Body of pancreas (tissue), 4 donors: ENCODE data around the gene C22orf42. TPM values are rescaled to one million over a fixed set of nuclear protein-coding genes. Genes with fewer than 3 reads are reported as not detected.

Experiments
- ATAC-seq: fragments of 150-250 bp; one replicate; pipeline ENCODE4 v1.9.1; 2016
- DNase-seq, 4 donors: peaks; one replicate each; pipeline ENCODE4 v3.0.0-alpha.2; 2019
- H3K27ac ChIP-seq, 4 donors: fragments of 200-600 bp; sonication (generic); 1 replicate in 3 of 4; 2 replicates in 1 of 4; pipeline versions ENCODE4 v1.5.1 to v1.6.1; 2016 to 2019; ENCODE audit warnings: mild to moderate bottlenecking in 1 of 4, mixed read lengths in 1 of 4, moderate library complexity in 1 of 4
- H3K27me3 ChIP-seq, 2 donors: fragments of 200-600 bp; sonication (generic); one replicate each; pipeline ENCODE4 v1.6.0; 2016; ENCODE audit warnings: mild to moderate bottlenecking in 1 of 2
- H3K36me3 ChIP-seq, 2 donors: fragments of 200-600 bp; sonication (generic); replicated peaks in 1 of 2; 2 replicates each; pipeline ENCODE4 v1.5.1; 2016; ENCODE audit warnings: low read depth in 2 of 2; ENCODE audit not compliant: insufficient read depth in 1 of 2
- H3K4me1 ChIP-seq: fragments of 200-600 bp; sonication (generic); one replicate; pipeline ENCODE4 v1.6.0; 2016
- H3K4me3 ChIP-seq, 2 donors: fragments of 200-600 bp; sonication (generic); 1 replicate in 1 of 2; 2 replicates in 1 of 2; pipeline ENCODE4 v1.5.1; 2016 to 2019
- H3K9me3 ChIP-seq, 3 donors: fragments of 200-600 bp; sonication (generic); 1 replicate in 2 of 3; 2 replicates in 1 of 3; pipeline ENCODE4 v1.5.1; 2016
- POLR2A ChIP-seq, 3 donors: fragments of 450-650 bp; IDR thresholded peaks; one replicate each; pipeline ENCODE4 v1.6.1; 2016; ENCODE audit warnings: antibody characterized with exemption in 3 of 3, mild to moderate bottlenecking in 2 of 3
- WGBS, 2 donors: methylation state at CpG; one replicate each; pipeline ENCODE4 v1.1.5; 2017; 5-methylcytosine and 5-hydroxymethylcytosine counted together
- intact Hi-C: fragments of 100-400 bp; cut with DNase I; formaldehyde crosslinking; loops from one replicate; pipeline ENCODE4 v1.15.1; 2023
- total RNA-seq, 2 donors: library from RNA; depleted of rRNA; stranded (reverse); fragments of >200 nt; gene quantifications; one replicate each; pipeline ENCODE4 v1.1.0, GENCODE V29; 2016
- TF ChIP-seq, protein P1 (sequence below), 7 experiments: fragments of 450-650 bp in 4 of 7; fragments of 200-600 bp in 3 of 7; sonication (generic) in 3 of 7; IDR thresholded peaks; one replicate each; pipeline ENCODE4 v1.5.1; 2016 to 2019; ENCODE audit warnings: antibody characterized with exemption in 7 of 7

Gene C22orf42
- total RNA-seq, 2 donors from 2014 or later: 1.6 to 4.0 TPM

GRCh38 chr22:32122899-32123298 is 36.2 kb downstream of the C22orf42 start:
- no peaks in the 10 kb centered on the region for H3K27me3 ChIP-seq
- ATAC-seq: no peak
- H3K27ac ChIP-seq: no peak overlapping the region
- no peak for TF ChIP-seq POLR2A (IDR thresholded peaks at IDR 0.05)
- TF ChIP-seq, protein P1, sequence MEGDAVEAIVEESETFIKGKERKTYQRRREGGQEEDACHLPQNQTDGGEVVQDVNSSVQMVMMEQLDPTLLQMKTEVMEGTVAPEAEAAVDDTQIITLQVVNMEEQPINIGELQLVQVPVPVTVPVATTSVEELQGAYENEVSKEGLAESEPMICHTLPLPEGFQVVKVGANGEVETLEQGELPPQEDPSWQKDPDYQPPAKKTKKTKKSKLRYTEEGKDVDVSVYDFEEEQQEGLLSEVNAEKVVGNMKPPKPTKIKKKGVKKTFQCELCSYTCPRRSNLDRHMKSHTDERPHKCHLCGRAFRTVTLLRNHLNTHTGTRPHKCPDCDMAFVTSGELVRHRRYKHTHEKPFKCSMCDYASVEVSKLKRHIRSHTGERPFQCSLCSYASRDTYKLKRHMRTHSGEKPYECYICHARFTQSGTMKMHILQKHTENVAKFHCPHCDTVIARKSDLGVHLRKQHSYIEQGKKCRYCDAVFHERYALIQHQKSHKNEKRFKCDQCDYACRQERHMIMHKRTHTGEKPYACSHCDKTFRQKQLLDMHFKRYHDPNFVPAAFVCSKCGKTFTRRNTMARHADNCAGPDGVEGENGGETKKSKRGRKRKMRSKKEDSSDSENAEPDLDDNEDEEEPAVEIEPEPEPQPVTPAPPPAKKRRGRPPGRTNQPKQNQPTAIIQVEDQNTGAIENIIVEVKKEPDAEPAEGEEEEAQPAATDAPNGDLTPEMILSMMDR (IDR thresholded peaks at IDR 0.05): no peak
- H3K36me3 ChIP-seq: no peaks in the 10 kb centered on the region
- WGBS, 2 donors: 79 to 83% methylated on average over 4 to 15 of the region's 15 CpGs
- H3K9me3 ChIP-seq: no peaks in the 10 kb centered on the region
- DNase-seq: no peak
- no peak overlapping the region for H3K4me3 ChIP-seq
- intact Hi-C loops: no loop called here
- H3K4me1 ChIP-seq: no peaks in the 10 kb centered on the region

- no peaks in the 10 kb centered on the region for H3K4me1 ChIP-seq
- no peak for ATAC-seq
- DNase-seq: no peak
- H3K9me3 ChIP-seq: no peaks in the 10 kb centered on the region
- 88 to 95% methylated on average over 16 to 18 of the region's 20 CpGs for WGBS, 2 donors
- no peaks in the 10 kb centered on the region for H3K27me3 ChIP-seq
- no peak overlapping the region for H3K4me3 ChIP-seq
- TF ChIP-seq, protein P1 (IDR thresholded peaks at IDR 0.05): no peak
- no peak for TF ChIP-seq POLR2A (IDR thresholded peaks at IDR 0.05)
- intact Hi-C loops: no loop called here
- H3K27ac ChIP-seq: no peak overlapping the region
- no peaks in the 10 kb centered on the region for H3K36me3 ChIP-seq
These were observed 38.5 kb downstream of the C22orf42 start for GRCh38 chr22:32120603-32121002.

DNA sequence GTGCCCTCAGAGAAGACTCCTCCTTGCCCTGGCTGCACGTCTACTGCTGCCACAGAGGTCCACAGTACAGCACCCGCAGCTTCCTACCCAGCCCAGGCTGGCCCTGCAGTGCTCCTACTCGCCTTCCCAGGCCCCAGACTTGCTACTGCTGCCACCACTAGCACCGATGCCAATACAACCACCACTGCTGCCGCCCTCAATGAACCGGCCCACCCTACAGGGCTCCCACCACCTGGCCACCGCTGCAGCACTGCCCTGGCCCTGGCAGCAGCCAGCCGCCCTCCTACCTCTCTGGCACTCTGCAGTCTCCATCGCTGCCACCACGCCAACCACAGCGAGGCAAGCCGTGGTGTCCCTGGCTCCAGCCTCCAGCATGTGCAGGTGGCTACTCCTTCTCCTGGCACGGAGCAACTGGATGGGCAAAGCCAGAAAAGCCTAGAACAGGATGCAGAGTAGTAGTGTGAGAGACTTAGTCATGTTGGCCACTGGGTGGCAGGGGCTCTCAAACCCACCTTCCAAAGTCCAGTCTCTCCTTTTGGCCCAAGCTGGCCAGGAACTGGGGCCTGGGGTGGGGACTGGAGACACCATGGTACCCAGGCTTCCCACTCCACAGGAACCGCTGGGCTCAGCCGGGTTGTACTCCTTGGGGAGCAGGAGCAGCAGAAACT is 39.4 kb downstream of the C22orf42 start:
- Histone ChIP-seq H3K27ac (no peak overlapping the region), H3K36me3 (no peaks in the 10 kb centered on the region), H3K4me3 (no peak overlapping the region), H3K9me3 (no peaks in the 10 kb centered on the region), H3K4me1 (no peaks in the 10 kb centered on the region), H3K27me3 (no peaks in the 10 kb centered on the region)
- no peak for TF ChIP-seq POLR2A (IDR thresholded peaks at IDR 0.05)
- TF ChIP-seq, protein P1 (IDR thresholded peaks at IDR 0.05): no peak
- no peak for DNase-seq
- no peak for ATAC-seq
- WGBS, 2 donors: 70 to 77% methylated on average over 12 to 15 of the region's 15 CpGs
- intact Hi-C loops: no loop called here

DNA sequence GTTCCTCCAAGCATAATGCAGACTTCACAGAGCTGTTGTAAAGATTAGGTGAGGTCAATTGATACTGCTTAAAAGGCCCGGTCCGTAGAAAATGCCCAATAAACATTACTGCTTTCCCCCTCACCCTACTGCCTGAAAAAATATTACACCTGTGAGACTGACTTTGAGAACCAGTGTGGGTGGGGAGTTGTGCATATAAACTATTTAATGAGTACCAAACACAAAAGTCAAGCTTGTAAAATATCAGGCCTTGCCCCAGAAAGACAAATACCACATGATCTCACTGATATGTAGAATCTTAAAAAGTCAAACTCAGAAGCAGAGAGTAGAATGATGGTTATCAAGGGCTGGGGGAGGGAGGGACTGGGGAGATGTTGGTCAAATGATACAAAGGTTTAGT is 46.7 kb downstream of the C22orf42 start:
- no peaks in the 10 kb centered on the region for H3K36me3 ChIP-seq
- WGBS, 2 donors: 44 to 59% methylated on average over 2 of the region's 2 CpGs
- DNase-seq: no peak
- no peak for TF ChIP-seq POLR2A (IDR thresholded peaks at IDR 0.05)
- TF ChIP-seq, protein P1 (IDR thresholded peaks at IDR 0.05): no peak
- ATAC-seq: no peak
- no peaks in the 10 kb centered on the region for H3K4me1 ChIP-seq
- intact Hi-C loops: no loop called here
- H3K9me3 ChIP-seq: no peaks in the 10 kb centered on the region
- no peak overlapping the region for H3K27ac ChIP-seq
- no peak overlapping the region for H3K4me3 ChIP-seq
- H3K27me3 ChIP-seq: no peaks in the 10 kb centered on the region

GRCh38 chr22:32106930-32107329 is 52.2 kb downstream of the C22orf42 start:
- ATAC-seq: no peak

More at GRCh38 chr22:32106930-32107329, 52.2 kb downstream of the C22orf42 start:
- DNase-seq: no peak
- Histone ChIP-seq H3K36me3 (no peaks in the 10 kb centered on the region), H3K4me1 (no peaks in the 10 kb centered on the region), H3K9me3 (no peaks in the 10 kb centered on the region), H3K4me3 (no peak overlapping the region), H3K27ac (no peak overlapping the region), H3K27me3 (no peaks in the 10 kb centered on the region)
- intact Hi-C loops: no loop called here
- TF ChIP-seq, protein P1 (IDR thresholded peaks at IDR 0.05): no peak
- TF ChIP-seq POLR2A (IDR thresholded peaks at IDR 0.05): no peak
- WGBS, 2 donors: 0 to 20% methylated on average over 1 of the region's 1 CpG
